ENCODE data around the gene AXIN2.
A peak's percentile ranks its signal among the peaks of the same experiment; 100 is the strongest.

The AXIN2 gene

DNA sequence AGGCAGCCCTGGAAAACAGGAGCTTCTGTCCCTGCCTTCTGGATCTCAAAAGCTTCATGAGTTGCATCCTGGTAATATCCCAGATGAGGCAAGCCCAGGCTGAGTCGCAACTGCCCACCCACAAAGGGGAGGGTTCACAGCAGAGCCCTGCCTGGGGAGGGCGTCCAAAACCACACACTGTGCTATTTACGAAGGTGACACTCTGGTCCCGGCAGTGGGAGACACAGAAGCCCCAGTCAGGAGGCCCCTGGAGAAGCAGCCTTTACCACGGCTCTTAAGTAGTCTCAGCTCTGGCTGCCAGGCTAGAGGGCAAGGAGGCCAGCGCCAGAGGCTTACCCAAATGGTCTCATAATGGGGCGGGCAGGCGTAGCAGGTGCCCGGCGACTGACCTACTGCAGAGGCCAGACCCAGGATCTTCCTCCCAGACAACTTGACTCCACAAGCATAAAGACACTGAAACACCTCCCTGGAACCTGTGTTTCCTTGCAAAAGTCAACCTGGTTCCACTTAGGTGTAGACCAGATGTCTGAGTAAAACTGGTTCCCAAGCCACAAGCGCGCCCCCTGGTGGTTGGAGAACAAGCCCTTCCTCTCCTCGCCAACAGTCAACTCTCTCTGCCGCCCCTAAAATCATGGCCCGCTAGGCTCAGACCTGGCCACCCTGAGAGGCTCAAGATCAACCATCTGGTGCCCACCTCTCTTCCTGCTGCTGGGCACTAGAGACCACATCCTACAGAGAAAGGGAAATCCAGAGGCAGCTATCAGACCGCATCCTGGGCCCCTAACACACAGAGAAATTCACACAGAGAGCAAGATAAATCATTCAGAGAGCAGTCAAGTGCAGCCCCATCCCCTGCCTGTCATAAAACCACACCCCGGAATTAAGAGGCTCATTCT is 5.2 kb downstream of the AXIN2 start:
- DNase-seq (ENCODE audit: low read depth) = peak; percentile 89

DNA sequence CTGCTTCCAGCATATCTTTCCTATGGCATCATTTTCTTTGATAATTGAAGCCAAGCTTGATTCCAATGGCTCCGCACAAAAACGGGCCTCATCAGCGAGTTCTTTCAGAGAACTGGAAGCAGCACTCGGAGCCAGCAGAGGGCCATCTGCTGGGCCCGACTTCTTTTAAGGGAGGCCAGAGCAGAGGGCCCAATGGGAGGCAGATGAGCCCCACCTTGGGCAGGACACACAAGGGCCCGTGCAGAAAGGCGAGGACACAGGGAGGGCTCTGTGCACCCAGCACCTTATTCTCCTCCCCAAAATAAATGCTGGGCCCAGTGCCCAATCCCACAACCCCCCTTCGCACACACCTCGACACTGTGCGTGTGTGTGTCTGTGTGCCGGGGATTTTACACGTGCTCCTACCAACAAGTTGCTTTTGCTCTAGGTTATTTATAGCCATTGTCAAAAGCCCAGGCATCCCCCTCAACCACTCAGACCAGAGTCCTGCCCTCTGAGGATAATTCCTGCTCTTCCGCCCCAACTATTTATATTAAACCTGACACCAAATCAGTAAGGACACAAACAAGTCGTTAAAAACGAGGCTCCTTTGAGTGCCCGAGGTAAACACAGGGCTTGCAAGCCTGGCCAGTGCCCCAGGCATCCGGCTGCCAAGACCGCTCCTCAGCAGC is 6.8 kb downstream of the AXIN2 start:
- no peak for DNase-seq (ENCODE audit: low read depth)

DNA sequence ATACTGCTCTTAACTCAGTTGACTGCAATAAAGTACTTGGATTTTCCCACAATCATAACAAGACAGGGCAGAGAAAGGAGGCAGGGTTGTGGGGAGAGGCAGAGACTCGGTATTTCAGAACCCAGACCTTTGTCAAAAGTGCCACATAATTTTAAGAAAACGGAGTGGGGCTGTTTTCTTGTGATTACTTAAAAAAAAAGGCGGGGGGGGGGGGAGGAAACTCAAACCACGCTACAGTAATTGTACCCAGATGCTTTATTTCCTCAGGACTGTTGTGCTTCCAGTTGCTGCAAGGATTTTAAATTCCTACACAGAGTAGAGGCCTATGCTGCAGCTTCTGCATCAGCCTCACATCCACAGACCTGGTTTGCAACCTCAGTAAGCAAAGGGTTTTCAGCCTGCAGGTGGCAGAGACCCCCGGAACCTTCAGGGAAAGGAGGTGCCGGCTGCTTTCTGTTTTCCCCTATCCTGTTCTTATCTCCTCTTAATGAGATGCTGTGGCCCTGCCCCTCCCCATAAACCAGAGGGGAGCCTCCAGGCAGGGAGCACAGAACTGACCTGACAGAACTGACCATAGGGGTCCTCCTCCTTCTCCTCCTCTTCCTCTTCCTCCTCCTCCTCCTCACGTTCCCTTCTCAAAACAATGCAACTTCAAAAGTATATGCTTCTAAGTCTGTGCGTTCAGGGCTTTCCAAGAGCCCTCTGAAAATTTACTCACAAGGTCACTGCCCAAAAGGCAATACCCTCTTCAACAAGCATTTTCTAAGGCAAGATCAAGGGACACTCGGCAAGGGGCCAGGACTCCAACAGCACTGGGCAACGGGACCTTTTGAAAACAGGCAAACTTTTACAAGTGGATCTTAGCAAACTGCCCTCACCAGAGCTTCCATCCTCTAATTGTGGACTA is 7.5 kb downstream of the AXIN2 start:
- DNase-seq (ENCODE audit: low read depth) = no peak

DNA sequence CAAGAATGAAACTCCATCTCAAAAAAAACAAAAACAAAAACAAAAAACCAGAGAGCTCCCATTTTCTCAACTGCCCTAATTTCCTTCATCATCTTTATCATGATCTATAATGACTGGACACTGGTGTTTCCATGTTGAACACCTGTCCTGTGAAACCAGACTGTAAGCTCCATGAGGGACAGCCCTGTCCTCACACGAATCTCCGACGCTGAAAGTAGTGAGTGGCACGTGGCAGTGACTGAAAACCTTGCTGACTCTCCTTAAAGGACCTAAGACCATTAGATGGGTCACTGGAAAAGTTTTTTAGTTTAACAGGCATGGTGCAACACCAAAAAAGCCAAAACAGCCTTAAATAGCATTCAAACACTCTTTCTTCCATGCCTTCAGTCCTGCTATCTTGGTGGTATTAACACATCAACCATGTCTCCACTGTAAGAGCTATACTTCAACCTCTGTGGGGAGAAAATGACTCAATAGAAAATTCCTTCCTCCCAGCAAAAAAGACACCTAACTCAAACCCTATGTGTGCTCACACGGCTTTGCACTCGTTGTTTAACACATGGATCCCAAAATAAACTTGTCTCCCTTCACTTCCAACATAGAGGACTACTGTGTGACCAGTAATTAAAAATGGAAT is 8.3 kb downstream of the AXIN2 start:
- no peak for DNase-seq (ENCODE audit: low read depth)

DNA sequence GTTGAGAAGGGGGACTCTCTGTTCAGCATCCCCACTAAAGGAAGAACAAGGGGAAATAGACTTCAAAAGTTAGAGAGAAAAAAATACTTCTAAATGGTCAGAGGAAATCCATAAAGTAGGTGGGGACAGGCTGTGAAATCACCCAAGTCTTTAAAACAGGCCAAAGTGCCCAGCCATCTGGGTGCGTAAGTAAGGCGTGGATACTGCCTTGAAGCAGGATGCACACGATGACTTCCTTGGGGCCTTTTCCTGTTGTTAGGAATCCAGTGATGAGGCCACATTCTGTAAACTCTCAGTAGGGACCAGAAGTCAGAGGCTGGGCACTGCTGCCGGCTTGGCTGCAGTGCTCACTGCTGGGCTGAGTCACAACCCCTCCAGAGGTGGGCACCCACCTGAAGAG is 9.2 kb downstream of the AXIN2 start:
- no peak for DNase-seq (ENCODE audit: low read depth)

DNA sequence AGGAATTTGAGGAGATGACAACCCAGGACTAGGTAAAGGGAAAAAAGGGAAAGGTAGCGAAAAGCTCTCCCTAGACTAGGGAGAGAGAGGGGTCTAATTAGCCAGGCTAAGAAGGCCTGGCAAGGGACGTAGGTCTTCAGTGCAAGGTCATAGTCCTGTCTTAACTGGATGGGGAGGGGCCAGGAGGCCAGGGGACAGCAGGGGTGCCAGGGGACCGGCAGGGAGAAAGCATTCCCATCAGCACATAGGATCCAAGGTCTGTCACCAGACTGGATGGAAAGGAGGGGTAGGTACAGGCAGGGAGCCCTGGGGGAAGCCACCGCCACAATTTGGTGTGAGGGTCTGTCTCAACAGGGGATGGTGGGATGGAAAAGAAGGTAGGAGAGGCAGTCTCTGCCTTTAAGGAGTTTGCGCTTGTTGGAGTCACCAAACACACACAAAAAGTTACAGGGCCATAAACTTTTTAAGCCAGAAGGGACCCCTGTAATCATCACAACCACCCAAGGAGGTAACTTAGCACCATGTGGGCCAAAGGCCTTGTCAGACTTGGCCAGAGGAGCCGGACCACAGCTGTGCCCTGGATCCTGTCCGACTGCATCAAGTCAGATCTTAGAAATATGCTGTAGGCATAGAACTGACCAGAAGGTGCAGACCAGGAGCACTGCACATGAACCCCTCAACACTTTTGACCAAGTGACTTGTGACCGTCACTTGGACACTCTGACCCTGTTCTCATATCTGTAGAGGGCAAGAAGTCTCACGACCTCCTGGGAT is 10.0 kb downstream of the AXIN2 start:
- DNase-seq (ENCODE audit: low read depth) = no peak

DNA sequence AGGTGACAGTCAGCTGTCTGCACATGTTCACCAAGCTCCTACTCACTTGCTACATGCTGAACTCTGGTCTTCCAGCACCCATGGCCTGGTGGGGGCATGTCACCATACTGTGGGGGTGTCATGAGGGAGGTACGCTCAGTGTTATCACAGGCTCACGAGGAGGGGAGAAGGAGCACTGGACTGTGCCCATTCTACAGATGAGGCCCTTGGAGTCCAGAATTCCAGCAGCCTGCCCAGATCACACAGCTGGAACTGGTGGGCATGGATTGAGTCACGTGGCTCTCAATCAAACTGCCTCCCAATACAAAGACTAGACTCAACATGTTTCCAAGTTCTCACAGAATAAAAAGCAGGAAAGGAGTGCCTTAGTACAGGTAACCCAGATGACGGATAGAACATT is 10.7 kb downstream of the AXIN2 start:
- DNase-seq (ENCODE audit: low read depth) = no peak

DNA sequence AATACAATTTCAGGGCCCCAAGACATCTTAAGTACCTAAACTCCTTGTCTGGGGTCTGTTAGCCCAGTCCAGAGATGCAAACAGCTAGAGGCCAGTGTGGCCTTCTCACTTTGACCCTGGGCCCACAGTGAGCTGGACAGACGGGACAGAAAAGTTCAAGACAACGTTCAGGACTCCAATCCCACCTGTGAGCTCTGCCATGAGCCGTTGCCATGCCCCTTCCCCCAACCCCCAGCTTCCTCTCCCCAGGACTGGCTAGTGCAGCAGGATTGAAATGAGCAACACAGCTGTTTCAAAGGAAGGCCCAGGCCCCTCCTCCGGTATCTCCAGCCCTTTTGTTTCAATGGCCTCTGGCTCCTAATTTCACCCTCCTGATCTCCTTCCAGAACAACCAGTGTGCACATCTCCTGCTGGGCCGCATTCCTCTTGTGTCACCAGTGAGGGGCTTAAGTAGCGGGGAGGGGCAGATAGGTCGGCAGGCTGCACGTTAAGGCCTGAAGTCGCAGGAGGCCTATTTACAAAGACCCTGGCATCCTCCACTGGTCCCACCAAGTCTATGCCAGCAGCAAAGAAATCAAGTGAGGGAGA is 11.3 kb downstream of the AXIN2 start:
- no peak for DNase-seq (ENCODE audit: low read depth)

DNA sequence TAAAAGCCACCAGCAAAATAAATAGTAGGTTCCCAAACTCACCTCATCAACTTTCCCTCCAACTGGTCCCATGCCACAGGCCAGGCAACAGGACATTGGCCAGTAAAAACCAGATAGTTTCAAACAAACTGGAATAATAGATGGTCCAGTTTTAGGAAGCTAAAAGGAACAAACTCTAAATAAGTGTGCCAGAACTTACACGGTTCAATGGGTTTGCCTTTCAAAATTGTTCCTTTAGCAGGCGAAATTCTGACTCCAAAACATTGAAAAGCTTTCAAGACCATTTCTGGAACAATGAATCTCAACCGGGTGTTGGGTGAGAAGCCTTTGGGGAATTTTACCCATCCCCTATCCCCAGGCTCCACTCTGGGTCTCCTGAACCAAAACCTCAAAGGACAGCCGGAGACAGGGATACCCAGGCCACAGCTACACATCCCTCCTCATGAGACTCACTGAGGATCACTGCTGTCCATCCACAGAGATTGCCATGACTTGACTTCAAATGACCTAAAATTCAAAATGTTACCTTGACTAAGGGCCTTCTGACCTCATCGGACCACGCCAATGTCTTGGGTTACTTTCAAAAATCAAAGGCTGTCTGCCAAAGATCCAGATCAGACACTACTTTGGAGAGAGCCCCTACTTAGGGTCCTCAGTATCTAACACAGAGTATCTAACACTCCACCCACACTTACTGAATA is 13.0 kb downstream of the AXIN2 start:
- DNase-seq (ENCODE audit: low read depth) = no peak

DNA sequence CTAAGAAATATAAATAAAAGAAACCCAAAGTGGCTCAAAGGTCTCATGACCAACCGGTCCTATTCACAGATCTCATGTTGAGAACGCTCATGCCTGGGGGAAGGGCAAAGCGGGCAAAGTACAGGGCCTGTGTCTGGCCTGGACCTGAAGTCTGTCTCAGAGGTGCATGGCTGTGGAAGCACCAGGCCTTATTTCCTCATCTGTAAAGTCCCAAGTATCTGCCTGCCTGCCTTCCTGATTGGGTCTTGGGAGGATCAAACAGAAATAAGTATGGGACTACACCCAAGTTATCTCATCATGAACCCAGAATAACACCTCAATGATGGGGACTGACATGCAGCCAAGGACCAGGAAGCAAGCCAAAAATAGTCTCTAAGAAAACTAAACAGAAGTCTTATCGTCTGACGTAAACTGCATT is 14.2 kb downstream of the AXIN2 start:
- no peak for DNase-seq (ENCODE audit: low read depth)

DNA sequence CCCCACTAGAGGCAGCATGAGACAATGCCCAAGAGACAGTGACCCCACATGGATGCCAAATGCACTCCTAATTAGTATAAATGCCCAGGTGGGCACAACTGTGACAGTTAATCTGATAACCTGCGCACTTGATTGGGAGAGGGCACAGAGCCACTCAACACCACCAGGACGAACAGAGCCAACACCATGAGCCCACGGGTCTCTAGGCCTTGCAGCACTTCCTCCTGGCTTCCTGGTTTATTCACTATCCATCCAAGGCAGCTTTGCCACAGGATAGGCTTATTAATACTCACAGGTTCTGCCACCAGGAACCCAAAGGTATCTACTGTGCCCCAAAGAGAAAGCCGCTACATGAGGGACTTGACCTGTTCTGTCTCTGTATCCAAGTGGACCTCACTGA is 14.9 kb downstream of the AXIN2 start:
- no peak for DNase-seq (ENCODE audit: low read depth)

DNA sequence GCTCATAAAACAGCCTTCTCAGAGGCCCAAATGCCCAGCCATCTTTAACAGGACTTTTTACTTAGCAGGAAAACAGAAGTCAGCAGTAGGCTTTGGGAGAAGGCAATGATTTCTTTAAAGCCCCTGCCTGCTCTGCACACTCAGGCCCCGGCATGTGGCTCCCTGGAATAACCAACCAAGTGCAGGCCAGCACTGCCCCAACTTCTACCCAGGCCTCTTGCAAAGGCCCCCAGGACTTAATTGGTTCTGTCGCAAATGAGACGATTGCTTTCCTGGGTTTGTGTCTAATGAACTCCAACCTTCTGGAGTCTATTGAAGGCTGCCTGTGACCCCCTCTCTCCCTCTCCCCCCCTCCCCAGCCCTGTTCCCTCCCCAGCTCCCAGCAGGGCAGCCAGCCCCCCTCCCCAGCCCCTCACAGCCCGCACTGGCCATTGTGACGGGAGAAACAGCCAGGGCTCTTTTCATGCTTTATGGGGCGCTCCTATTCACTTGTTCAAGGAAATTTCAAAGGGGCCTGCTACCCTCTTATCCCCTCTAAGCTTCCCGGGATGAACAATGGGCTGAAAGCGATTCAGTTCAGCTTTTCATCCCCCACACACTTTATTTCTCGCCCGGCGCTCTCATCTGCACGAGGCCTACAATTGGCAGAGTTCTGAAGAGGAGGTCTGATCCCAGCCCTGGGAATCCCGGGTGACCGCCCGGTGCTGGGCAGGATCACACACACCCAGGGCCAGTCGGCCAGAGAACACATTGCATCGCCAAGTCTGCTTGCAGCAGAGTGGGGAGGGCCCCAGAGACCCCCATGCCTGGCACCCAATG is 15.5 kb downstream of the AXIN2 start:
- DNase-seq (ENCODE audit: low read depth) = no peak

DNA sequence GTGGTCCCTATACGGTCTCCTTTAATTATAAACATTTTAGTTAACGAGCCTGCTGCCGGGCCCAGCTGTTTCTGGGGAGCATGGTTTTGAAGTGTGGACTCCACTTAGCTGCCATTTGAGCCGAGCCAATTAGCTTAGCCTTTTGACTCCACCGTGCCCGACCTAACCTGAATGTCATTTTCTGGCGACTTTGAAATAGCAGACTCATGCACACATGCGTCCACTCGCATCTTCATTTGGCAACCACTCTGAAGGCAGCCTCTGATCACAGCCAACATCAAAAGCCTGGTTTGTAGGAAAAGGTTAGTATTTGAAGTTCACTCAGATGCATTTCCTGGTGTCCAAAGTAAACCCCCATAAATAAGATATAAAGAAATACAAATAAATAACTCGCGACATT is 16.8 kb downstream of the AXIN2 start:
- DNase-seq (ENCODE audit: low read depth) = no peak

DNA sequence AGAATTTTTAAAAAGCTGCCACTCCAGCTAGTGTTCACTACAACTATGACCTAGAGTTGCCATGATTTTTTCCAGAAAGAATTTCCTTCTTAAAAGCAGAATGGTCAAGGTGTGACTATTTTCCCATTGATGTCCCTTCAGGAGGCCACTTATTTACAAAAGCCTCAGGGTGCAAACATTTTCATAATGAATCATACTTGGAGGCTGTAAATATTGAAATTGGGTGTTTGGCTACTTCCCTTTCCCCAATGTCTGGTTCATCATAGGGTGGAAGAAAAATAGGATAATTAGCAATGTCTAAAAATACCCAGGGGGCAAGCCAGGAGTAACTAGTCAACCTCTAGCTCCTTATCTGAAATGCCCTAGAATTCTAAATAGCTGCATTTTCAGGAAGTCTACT is 18.8 kb downstream of the AXIN2 start:
- DNase-seq (ENCODE audit: low read depth) = no peak

DNA sequence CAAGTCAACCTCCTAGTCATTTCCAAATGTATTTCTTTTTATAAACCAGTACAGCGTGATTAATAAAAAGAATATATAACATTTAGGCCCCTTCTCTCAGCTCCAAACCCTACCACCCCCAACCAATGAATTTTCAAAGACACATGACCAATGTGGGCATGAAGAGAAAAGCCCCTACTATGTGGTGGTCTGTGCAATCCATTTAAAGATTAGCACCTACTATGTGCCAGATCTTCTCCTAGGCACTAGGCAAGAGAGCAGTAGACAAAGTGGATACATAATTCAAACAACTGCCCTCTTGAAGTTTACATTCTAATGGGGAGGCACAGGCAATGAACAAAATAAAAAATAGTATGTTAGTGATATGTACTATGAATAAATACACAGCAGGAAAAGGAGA is 19.4 kb downstream of the AXIN2 start:
- no peak for DNase-seq (ENCODE audit: low read depth)

DNA sequence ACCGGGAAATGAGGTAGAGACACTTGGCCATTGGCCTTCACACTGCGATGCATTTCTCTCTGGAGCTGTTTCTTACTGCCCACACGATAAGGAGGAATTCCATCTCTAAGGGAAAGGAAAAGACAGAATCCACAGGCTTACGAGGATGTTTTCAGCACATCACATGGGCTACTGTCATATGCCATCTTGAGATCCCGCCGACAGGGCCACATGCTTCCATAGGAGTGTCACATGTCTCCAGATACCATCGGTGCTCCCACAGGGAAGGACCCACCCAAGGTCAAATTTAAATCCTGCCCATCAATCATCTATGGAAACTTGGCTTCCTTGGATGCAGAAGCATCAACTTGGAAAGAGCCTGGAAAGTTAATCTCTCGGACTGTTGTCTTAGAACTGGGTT is 20.0 kb downstream of the AXIN2 start:
- DNase-seq (ENCODE audit: low read depth) = no peak

DNA sequence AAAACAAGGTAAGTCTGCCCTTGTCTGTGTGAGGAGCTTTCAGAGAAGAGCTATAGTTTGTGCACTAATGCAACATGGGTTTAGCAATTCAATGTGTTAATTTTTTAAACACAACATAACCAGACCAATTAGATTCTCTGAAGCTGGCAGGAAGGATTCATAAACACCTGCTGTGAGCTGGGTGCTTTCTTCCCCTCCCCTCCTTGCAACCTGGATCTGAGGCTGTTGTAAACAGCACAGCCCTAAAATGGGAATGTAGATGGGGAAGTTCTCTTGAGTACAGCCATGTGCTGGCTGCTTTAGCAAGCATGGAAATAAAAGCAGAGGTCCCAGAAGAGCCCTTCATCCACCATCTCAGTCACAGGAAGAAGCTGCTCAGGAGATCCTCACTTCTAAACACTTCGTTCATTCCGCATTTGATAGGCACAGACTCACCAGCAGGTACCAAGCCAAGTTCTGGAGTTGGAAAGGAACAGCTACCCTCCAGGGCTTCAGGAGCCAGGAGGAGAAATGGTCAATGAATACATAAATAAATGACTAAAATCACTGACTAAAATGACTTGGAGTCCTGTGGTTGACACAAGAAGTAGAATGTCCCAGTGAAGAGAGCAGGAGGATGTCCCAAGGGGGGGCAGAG is 21.7 kb downstream of the AXIN2 start:
- DNase-seq (ENCODE audit: low read depth) = no peak

DNA sequence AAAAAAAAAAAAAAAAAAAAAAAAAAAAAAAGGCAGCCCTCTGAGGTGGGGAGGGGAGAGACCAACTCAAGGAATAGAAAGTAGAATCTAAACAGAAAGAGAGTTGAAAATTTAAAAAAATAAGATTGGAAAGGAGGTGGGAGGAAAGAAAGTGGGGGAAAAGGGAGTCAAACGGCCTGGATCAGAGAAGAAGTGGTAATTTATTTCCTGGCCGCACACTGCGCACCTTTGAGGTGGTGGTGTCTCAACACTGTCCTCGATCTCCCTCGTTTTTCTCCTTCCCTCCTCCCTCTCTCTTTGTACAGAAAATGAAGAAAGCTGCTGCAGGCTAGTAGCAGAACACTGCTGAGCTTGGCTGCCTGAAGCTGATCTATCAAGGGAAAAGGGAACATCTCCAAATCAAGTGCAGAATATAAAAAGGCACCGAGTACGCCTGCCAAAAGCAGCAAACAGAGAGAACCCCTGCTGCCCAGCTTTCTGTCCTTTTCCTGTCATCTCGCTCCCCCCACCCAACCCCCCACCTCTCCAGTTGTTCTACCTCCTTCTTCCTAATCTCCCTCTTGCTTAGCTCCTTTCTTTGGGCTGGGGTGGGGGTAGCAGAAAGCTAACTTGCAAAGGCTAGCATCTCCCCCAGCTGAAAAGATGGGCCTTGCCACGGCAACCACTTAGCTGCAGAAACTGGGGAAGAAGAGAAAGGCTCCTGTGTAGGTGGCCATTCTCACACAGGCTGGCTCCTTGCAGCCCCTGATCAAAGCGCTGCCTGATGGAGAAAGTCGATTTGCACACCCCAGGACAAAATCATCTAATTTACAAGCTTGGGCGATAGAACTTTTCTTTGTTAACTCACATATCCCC is 22.5 kb downstream of the AXIN2 start:
- no peak for DNase-seq (ENCODE audit: low read depth)
